NCI-H2196 (cell line): ENCODE data around the gene CEP120.
A peak's percentile ranks its signal among the peaks of the same experiment; 100 is the strongest.
"Not testable (repeated sequence)": the region's sequence is repeated elsewhere in the genome, so short reads cannot be mapped to it uniquely, and the experiment has no call there.

Experiments used
- DNase-seq: peaks from one replicate; lab custom pipeline; 2025; ENCODE audit not compliant: unreplicated experiment; lab: John Stamatoyannopoulos, UW

Gene CEP120

DNA sequence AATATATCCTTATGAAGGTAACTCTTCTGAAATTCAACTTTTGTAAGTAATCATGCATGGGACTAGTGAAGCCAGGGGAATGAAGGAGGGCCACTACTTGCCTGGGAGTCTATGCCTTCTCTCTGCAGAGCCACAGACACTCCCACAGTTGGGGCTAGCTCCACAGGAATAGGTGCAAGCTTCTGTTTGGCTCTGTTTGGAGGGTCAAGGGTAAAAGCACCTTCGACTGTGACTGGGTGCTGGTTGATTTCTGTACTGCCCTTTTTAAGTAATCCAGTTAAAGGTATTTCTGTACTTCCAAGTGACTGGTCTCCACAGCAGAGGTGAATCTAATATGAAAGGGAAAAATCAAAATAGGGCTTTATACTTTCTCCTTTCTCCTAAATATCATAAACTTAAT is 32.2 kb downstream of the CEP120 start:
- no peak for DNase-seq

DNA sequence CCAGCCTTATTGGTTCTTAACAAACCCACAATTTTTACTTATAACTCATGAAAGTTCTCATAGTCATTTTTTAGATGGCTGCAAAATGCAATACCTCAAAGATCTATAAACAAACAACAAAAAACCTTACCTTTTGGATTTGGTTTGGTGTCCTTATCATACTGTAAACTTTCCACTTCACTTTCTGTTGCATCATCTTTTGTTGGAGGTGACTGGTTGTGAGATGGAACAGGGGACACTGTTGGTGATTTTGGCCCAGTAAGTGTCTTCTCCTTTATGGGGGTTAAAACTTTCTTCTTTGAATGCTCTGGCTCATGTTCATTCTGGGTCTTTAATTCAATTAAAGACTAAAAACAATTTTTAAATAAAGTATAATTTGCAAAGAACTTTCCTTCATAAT is 33.4 kb downstream of the CEP120 start:
- DNase-seq, result no peak

DNA sequence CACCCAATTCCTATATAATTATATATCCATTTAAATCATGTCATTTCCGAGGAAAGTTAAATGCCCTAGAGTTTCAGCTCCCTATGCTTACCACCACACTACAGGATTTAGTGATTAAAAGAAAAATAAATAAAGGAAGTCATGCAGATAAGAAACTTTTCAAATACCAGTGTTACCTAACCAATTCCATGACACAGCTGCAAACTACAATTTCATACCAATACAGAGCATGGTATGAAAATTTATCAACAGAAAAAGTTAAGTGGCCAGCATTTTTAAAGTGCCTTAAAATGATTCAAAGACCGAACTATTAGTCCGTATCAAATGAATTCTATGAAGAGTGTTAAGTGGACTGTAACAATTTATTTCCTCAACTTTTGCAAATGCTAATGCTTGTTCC is 35.9 kb downstream of the CEP120 start:
- no peak for DNase-seq

DNA sequence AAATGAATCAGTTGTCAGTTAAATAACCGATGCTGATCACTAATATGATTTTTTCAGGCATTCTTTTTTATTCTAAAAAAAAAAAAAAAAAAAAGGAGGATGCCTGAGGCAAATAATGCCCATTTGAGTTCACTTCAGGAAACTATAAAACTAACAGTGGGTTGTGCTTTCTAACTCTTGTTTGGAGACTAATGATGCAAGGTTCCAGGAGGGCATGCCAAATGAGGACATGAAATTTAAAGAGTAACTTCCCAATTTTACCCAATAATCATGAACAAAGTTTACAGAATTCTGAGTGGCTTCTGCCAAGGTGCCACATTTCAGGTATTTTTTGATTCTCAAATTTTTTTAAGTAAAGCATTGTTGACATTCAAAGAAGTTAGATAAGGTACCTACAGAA is 41.0 kb downstream of the CEP120 start:
- DNase-seq, result no peak

DNA sequence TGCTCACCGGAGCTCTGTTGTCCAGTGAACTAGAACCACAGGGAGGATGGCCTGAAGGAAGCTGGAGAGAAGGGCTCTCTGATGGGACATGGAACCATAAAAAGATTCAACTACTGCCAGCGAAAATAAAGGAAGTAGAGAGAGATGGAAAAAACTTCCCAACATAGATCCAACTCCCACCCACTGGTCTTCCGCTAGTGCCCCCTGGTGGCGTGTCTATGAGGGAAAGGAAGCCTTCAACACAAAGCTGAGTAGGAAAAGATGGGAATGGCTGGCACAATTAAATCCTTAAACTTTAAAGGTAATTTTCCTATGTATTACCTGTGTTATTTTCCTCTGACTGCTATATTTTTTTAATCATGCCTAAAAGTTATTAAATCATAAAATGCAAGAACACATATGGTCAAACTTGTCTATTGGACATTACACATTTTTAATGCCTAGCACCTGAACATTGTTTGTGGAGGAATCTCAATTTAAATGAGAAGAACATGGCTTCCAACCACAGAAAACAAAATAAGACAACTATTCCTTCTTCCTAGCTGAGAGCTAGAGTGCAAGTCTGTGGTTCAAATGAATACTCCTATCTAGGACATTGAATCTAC is 51.5 kb downstream of the CEP120 start:
- DNase-seq, result peak; percentile 4

DNA sequence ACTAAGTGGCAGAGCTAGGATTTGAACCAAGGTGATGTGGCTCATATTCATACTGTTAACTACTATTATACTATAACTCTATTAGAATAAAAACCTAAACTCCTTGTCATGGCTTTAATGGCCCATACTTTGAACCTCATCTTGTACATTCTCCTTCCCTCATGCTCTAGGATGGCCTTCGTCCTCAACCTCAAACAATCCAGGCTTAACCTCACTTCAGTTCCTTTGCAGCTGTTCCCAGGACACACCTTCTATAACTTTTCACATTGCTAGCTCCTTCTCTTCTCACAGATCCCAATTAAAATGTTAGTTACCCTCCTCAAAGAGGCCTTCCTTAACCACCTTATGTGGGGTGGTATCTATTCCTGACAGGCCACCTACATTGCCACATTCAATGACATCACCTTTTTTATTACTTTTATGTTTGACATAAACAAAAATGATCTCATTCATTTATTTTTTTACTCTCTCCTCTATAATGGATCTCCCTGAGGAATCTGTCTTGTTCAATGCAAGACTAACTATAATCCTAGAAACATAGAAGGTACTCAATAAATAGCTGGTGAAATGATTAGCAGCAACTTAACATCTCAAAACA is 53.7 kb downstream of the CEP120 start:
- no peak for DNase-seq

DNA sequence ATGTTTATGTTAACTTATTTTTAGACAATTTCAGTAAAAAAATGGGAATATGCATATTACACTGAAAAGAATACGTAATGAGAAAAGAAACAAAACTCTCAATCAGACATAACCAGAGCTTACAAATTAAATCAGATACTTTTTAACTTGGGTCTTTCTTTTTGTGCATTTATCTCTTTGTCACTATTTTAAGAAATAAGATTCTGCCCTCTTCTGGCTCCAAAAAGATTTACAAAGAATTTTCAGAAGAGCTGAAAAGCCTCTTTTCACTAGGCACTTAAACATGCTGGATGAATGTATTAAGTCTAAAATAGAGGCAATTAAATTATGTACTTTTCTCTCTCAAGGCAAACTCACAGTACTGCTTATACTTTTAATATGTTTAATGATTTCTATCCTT is 55.5 kb downstream of the CEP120 start:
- peak; percentile 6 for DNase-seq

DNA sequence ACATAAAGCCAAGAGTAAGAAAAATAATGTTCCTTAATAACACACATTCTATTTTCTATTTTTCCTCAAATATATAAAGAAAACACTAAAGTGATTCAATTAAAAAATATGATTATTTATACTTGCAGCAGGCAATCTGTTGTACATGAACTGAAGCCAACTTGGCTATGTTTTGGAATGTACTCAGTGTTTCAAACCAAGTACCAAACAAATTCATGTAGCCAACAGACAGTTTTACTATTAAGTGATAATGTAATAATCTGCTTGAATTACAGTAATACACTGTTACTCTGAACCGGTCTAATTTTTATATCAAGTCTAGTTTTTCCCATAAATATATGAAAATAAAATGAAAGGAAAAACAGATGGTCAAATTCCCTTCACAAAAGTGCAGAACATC is 58.0 kb downstream of the CEP120 start:
- no peak for DNase-seq

DNA sequence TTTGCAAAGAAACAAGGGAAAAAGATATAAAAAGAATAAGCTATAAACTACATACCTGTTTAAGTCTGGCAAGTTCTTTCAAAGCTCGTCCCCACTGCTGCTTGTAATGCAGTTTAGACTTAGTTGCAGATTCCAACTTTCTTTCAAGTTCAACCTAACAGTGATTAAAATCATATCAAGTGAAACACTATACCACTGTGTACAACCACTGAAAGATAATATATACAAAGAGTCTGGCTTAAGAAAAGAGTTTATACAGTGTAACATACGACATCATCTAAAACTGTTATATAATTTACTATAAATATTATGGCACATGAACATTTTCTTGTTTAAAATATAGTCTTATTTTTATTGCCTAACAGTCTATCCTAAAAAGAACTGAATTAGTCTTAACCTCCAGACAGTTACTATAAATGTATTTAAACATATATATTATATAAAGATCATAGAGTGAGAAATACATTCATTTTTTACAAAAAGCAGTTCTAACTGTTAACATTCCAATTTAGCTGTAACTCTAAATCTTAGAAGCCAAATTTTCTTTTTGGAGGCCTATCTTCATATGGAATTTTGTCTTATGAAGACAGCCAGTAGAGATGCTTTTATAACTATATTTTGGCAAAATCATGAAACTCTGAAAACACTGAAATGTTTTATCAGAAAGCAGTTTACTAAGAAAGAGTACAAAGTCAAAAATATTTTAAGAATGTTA is 58.6 kb downstream of the CEP120 start:
- no peak for DNase-seq

DNA sequence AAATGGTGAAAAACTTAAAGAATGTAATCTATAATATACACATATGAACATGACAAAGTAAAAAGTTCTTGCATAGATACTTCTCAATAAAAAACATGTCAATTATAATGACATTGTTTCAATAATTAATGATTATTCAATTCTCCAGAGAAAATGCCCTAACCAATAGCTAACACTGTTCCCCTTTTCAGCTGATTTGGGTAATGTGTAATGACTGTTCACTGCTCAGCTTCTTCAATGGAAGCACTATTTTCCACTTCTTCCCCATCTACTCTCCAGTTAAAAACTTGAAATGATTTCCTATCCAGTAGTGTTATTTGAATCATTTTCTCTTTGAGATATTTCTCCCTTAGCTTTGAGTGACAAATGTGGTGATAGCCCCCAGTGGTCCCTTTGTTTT is 62.3 kb downstream of the CEP120 start:
- DNase-seq, result no peak

DNA sequence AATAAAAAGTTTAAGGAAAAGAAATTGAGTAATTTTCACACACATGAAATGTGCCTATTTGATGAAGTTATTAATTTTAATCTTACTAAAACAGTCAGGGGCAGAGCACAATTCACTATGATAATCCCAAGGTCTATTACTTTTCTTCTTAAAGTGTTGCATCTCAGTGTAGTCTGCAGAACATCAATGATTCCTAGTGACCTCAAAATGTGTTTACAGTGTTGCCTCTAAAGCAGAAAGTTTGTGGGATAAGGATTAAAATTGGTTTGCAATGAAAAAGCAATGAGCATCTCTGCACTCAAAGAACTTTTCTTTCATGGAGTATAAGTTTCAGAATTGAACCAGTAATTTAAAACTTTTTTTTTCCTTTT is 63.0 kb downstream of the CEP120 start:
- DNase-seq, result no peak

DNA sequence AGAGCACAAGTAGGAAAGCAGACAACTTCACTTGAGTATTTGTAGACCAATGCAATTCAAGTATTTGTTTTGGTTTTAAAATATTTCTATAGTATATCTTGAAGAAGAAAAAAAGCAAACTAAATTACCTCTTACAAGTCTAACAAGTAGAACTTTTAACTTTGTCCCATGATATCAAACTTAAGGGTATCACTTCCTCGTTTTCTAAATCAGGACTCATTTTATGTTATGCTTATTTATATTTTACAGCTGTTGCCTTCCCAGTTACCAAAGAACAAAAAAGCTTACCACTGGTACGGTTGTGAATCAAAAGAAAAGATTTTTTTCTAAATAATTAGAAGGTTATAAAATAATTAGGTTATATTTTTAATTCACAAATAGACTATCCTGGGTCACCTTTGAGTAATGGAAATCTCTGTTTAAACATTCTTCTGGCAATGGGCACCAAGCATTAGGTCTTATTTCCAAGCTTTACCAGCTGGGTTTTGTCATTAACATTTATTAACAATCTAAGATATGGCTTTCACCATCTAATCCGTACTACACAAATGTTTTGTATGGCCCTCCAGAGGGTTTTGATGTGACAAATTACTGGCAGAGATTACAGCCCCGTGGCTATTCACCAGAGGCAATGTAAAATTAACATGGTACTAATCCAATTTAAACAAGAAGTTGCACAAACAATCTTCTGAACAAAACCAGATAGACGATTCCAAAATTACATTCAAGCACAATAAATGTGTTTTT is 63.6 kb downstream of the CEP120 start:
- DNase-seq, result no peak

DNA sequence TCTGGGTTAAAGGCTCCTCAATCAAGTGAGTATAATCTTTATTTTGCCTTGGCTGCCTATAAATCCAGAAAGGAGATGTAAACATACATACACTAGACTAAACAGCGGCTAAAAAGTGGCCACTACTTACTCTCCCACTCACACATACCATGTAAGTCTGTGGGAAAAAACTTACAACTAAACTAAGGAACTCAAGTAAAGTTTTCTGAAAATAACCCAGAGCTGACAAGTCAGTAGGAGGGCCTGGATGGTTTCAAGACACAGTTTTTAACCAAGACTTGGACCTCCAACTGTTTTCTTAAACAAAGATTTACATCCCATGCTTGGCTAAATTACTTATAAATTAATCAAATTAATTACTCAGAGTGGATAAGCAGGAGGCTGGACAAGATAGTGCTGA is 64.5 kb downstream of the CEP120 start:
- no peak for DNase-seq

DNA sequence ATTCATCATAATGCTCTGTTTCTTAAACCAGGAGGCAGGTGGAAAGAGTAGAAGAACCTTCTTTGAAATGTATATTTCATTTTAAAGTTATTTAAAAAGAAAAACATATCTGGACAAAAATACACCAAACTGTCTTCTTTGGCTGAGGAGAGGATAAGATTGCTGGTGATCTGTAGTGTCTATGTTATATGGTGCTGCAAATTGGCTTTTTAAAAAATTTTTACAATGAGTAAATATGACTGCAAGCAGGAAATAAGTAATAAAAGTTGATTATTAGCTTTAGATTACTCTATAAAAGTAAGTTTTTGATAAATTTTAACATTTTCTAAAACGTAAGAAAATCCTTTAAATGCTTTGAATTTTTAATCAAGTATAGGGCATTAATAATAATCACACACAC is 64.9 kb downstream of the CEP120 start:
- no peak for DNase-seq

DNA sequence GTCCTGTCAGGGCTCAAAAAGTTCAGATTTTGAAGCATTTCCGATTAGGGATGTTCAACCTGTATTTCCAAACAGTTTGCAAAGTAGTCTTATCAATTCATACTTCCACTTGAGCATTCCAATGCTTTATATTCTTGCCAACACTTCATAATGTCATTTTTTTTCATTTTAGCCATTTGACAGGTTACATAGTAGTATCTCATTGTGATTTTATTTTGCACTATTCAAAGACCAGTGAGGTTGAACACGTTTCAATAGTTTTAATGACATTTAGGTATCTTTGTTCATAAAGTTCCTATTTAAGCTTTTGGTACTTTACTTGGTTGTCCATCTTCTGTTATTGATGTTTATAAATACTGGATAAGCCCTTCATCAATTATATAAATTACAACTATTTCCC is 71.4 kb downstream of the CEP120 start:
- no peak for DNase-seq

DNA sequence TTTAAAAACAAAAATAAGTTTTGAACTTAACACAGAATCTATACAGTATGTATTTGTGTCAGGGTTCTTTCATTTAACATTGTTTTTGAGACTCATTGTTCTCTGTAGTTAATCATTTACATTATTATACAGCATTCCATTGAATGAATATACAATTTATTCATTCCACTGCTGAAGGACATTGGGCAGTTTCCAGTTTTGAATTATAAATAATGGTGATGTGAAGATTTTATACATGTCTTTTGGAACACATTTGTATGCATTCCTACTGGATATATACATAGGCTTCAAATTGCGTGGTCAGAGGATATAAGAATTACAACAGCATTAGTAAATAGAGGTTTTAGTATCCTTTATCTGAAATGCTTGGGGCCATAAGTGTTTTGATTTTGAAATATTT is 72.0 kb downstream of the CEP120 start:
- DNase-seq, result no peak

DNA sequence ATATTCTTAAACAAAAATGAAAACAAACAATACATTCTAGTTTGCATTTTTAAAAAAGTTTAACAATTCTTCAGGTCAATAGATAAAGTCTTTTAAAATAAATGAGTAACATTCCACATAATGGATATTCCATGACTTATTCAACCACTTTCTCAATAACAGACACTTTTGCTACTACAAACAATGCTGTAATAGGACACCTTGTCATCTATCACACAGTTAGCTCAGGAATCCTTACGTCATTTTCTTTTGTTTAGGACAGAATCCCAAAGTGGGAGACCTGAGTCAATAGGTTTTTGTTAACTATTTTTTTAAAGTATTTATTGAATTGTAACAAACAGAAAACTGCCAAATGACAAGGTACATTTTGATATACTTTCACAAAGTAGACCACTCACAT is 72.5 kb downstream of the CEP120 start:
- no peak for DNase-seq

DNA sequence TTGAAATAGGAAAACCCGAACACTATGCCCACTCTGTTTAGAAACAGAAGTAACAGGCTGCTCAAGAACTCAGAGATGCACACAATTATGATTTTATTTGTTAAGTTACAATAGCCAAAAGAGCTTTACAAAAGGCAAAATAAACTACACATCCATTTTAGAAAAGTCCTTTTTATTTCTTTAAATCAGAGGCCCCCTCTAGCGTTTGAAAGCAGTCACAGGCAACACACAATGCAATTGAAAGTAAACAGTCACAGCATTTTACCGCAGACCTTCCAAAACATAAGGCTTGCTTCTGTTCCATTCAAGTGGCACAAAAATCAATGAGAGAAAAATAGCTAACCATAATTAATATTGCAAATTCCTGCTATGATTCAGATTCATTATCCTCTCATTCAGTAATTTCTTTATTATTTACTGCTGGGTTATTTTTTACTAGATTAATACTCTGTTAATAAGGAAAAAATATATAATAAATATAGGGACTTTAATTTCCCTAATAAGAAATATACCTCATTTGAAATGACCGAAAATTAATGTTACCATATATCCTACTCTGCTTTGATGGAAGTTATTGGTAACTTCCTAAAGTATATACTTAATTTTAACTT is 78.3 kb downstream of the CEP120 start:
- DNase-seq, result peak; percentile 8

DNA sequence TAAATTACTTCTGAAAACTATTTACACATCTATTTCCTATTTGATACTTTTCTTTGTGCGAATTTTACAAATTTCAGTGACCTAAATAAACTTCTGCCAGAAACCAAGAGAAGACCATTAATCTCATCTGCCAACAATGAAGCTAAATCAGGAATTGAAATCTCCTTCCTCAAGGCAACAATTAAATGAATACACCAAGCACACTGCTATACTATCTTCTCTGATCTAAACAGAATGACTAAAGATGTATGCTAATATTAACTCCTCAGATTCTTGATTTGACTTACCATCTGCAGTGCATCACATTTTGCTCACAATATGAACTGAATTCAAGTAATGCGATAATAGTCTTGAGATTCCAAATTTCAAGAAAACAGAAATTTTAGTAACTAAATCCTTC is 82.3 kb downstream of the CEP120 start:
- DNase-seq, result no peak

DNA sequence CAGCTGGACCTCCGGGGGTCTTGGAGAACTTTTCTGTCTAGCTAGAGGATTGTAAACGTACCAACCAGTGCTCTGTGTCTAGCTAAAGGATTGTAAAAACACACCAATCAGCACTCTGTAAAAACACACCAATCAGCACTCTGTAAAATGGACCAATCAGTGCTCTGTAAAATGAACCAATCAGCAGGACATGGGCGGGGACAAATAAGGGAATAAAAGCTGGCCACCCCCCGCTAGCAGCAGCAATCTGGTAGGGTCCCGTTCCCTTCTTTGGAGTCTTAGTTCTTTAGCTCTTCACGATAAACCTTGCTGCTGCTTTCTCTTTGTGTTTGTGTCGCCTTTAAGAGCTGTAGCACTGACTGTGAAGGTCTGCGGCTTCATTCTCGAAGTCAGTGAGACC is 114.8 kb downstream of the CEP120 start:
- not testable (repeated sequence) for DNase-seq

DNA sequence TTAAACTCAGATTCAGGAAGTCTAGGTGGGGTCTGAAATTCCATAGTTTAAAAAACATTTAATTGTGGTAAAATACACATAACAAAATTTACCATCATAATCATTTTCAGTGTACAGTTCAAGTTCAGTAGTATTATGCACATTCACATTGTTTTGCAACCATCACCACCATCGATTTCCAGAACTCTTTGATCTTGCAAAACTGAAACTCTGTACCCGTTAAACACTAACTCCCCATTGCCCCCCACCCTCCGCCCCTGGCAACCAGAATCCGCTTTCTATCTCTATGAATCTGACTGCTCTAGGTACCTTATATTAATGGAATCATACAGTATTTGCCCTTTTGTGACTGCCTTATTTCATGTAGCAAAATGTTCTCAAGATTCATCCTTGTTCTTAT is 117.5 kb downstream of the CEP120 start:
- DNase-seq, result no peak
